ENCODE measurements around the gene NFATC2.
A peak's percentile ranks its signal among the peaks of the same experiment; 100 is the strongest.
"Not testable (repeated sequence)": the region's sequence is repeated elsewhere in the genome, so short reads cannot be mapped to it uniquely, and the experiment has no call there.

Gene NFATC2

DNA sequence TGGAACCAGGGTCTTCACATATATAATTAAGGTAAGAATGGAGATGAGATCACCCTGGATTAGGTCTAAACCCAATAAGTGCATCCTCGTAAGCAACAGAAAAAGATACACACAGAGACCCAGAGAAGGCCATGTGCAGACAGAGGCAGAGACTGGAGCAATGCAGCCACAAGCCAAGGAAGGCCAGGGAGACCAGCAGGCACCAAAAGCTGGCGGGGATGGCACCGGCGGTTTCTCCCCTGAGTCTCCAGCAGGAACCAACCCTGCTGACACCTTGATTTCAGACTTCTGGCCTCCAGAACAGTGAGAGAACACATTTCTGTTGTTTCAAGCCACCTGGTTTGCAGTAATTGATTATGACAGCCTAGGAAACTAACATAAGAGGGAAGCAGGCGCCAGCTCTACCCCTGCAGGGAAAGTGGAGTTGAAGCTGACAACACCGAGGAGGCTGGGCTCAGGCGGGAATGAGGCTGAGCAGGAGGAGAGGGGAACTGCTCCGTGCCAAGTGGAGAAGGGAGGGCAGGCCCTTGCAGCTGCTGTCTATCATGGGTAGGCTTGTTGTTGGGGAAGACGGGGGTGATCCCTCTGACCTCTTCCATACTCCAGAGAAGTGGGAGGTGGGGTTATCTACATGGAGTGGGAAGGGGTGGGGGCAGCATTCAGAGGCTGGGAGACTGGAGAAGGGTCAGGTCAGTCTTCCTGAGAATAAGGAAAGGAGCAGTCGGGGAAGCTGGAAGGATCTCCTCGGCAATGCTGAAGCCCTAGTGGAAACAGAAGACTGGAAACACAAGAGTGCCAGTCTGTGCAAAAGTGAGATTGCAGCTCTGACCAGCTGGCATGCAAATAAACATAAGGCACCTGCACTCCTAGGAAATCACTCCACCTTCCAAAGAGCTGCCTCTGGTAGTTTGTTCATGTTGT is 72.7 kb downstream of the NFATC2 start:
- DNase-seq = no peak

DNA sequence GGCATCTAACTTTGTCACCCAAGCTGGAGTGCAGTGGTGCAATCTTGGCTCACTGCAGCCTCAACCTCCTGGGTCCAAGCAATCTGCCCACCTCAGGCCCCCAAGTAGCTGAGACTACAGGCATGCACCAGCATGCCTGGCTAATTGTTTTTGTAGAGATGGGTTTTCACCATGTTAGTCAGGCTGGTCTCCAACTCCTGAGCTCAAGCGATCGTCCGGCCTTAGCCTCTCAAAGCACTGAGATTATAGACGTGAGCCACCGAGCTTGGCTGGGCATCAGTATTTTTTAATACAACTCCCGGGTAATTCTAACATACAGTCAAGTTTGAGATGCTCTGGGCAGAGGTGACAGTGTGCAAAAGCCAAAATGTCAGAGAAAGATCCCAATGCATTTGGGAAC is 73.5 kb downstream of the NFATC2 start:
- DNase-seq = no peak

DNA sequence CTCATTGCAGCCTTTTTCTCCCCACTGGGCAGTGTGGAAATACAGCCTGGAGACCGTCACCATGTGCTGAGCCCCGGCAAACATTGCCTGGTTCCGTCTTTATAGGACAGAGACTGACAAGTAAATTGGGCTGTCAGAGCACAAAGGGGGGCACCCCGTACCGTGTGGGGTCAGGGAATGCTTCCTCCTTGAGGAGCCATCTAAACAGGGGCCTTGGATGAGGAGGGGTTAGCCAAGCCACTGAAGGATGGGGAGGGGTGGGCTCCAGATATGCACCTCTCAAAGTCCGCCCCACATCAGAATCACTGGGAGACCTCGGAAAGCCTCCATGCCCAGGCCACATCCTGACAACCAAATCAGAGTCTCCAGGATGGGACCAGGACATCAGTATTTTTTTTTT is 73.9 kb downstream of the NFATC2 start:
- no peak for DNase-seq

GRCh38 chr20:51467956-51468626 is 74.4 kb downstream of the NFATC2 start:
- no peak for DNase-seq

DNA sequence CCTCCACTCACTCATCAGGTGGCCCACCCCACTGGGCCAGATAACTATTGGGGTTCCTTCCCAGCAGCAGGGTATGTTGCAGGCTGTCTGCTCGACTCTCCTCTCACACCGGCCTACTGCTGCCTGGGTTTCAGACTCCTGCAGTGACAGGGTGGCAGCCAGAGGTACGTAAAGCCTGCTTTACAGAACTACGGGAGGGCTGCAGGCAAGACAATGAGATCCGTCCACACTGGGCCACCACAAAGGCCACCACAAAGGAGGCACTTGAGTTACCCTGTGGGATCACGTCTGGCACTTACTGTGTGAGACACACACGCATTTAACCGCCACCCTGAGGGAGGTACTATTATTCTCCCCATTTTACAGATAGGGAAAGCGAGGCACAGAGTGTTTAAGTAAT is 78.5 kb downstream of the NFATC2 start:
- DNase-seq = no peak

GRCh38 chr20:51463560-51463959 is 79.0 kb downstream of the NFATC2 start:
- no peak for DNase-seq

DNA sequence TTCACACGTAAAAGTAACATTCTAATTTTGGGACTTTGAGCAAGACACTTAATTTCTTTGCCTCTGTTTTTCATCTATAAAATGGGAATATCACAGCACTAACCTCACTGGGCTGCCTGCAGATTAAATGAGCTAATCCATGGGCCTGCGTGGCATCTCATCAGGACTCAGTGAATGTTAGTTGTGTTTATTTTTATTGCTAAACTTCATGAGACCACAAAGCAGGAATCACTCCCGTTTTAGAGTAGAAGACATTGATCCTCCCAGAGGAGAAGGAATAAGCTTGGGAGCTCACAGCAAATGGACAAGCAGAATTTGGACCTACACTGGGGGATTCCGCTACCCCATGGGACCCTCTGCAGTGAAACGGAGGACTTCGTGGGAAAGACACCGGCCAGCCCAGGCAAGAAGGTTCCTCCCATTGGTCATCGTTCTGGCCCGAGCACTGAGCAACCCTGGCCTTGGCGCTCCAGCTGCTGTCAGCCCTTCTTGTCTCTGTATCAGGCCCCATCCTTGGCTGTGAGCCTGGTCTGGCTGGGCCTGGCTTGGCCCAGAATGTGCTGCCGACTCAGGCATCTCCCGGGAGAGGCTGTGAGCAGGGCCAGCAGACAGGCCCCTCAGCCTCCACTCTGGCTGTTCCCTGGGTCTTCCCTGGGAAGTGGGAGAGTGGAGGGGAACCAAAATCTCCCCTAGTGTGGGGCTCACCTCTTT is 79.8 kb downstream of the NFATC2 start:
- DNase-seq = no peak

DNA sequence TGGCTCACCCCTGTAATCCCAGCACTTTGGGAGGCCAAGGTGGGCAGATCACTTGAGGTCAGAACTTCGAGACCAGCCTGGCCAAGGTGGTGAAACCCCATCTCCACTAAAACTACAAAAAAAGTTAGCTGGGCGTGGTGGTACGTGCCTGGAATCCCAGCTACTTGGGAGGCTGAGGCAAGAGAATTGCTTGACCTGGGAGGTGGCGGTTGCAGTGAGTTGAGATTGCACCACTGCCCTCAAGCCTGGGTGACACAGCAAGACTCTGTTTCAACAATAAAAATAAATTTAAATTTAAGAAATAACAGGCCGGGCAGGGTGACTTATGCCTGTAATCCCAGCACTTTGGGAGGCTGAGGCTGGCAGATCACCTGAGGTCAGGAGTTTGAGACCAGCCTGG is 80.7 kb downstream of the NFATC2 start:
- not testable (repeated sequence) for DNase-seq

- DNase-seq = no peak
Observed at GRCh38 chr20:51461306-51461705, 81.2 kb downstream of the NFATC2 start.

GRCh38 chr20:51460569-51461265 is 81.8 kb downstream of the NFATC2 start:
- peak; percentile 2 for DNase-seq

DNA sequence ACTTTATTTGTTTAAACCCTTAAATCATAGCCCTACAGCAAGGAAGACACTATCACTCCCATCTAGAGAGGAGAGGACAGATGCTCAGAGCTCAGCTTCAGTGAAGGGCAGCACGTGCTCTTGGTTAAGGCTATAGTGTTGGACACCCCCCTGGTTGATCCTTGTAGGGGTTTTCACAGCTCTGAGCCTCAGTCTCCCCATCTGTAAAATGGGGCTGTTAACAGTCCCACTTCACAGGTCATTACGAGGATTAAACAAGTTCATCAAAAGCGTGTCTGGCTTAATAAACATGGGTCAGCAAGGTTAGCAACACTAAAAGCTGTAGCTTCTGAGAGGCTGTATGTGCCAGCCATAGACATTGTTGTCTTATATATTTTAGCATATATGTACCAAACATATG is 82.4 kb downstream of the NFATC2 start:
- no peak for DNase-seq

GRCh38 chr20:51458751-51459439 is 83.6 kb downstream of the NFATC2 start:
- no peak for DNase-seq

GRCh38 chr20:51457533-51457932 is 85.0 kb downstream of the NFATC2 start:
- no peak for DNase-seq

DNA sequence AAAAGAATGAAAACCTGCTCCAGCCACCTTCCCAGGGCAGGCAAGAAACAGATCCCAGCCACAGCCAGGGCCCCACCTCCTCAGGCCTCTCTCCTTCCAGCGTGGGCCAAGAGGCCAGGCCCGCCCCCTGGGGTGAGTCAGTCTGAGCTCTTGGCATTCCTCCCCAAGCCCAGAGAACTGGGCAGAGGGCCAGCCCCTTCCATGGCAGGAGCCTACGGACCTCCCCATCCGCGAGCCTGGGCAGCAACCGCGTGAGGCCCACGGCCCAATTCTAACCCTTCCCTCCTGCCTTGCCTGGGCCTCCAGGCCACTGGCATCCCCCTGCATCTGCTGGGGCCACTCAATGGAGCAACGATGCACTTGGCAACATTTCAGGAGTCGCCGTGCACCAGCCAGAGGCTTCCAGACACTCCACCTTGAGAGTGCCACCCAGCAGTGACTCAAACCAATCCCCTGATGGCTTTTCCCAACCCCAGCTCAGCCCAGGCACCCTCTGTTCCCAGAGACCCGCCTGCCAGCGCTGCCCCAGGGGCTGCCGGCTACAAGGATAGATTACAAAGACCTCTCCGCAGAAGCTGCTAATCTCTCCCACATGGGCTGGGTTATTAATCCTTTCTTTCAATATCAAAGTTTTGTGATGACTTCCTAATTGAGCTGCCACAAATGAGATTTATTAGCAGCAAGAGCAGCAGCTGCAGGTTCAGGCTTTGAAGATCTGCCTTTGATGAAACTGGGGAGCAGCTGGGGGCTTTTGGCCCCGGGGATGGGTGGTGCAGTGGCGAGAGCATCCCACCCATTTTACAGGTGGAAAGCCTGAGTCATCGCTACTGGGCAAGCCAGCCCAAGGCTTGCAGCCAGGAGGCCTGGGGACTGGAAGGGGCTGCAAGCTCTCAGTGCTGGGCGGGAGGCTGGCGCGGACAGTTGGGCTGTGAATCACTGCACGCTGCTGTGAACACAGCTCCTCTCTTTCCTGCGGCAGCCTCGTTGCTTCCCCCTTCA is 85.7 kb downstream of the NFATC2 start:
- peak; percentile 69 for DNase-seq

DNA sequence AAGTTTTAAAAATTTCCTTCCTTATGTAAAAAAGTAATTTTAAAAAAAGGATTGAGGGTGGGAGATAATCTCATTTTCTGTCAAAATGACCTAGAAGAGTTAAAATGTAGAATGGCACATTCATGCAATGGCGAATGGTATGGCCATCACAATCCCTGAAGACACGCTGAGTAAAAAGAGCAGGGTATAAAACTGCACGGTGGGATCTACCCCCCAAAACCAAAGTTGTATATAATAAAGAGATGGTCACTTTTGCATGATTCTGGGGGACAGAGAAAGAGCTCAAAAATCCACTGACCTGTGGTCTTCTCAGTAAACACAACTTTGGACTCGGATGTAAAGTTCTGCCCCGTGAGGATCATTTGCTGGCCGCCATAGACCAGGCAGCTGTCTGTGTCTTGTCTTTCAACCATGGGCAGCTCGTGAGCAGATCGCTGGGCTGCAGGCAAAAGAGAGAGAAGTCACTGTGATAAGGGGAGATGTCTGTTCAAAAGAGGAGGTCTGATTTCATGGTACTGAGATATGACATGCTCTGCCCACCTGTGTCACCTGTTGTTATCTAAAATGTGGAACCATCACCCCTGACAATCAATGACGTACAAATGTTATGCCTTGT is 88.2 kb downstream of the NFATC2 start:
- no peak for DNase-seq

- no peak for DNase-seq
Observed at GRCh38 chr20:51452734-51453365, 89.7 kb downstream of the NFATC2 start.

DNA sequence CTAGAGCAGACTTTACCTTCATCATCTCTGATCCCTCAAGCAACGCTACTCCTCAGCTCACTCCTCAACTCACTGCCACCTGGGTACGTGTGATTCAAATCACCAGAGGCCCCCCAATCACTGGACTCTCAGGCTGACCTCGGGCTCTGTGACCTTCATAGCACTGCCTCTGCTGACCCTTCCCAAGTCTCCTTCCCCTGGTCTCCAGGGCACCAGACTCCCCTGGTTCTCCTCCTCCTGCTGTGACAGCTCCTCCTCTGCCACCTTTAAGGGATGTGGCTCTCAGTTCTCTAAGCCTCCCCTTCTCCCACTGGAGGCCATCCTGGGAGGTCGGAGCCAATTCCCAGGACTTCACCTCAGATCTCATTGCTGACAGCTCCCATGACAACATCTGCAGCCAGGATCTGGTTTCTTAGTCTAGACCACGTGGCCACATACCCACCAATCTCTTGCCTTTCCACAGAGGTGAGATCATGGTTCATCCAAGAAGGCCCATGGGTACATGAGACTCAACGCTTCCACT is 90.4 kb downstream of the NFATC2 start:
- DNase-seq = no peak

DNA sequence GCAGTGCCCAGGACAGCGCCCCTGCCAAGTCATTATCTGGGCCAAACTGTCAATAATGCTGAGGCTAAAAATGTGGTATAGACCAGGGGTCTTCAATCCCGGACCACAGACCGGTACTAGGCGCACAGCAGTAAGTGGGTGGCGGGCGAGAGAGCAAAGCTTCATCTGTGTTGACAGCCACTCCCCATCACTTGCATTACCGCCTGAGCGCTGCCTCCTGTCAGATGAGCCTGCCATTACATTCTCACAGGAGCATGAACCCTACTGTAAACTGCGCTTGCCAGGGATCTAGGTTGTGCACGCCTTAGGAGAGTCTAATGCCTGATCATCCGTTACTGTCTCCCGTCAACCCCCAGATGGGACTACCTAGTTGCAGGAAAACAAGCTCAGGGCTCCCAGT is 91.0 kb downstream of the NFATC2 start:
- DNase-seq = no peak

DNA sequence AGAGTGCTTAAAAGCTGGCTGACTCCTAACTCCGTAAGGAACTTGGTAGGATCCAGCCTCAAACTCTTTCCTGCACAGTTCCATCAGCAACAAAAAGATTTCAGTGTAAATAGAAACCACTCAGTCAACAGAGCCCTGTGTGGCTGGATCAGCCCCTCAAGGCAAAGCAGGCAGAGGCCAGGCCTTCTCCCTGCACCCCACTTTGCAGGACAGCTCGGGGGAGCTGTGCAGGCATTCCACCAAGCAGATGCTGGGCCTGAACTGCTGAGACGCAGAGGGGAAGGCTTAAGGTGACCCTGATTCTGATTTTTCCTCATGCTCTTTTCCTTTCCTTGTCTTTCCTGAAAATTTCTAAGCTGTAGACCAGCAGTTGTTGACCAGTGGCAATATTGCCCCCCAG is 91.5 kb downstream of the NFATC2 start:
- DNase-seq = no peak

GRCh38 chr20:51450221-51450712 is 92.3 kb downstream of the NFATC2 start:
- no peak for DNase-seq
